ENCODE results near the gene PSME1.
"Not testable (repeated sequence)": the region's sequence is repeated elsewhere in the genome, so short reads cannot be mapped to it uniquely, and the experiment has no call there.

Gene PSME1

GRCh38 chr14:24105609-24106239, 30.3 kb upstream of the PSME1 start:
- not testable (repeated sequence) for DNase-seq (ENCODE audit: low spot score)

GRCh38 chr14:24106672-24107271, 29.2 kb upstream of the PSME1 start:
- no peak for DNase-seq (ENCODE audit: low spot score)

- no peak for DNase-seq (ENCODE audit: low spot score)
These were observed 27.6 kb upstream of the PSME1 start for GRCh38 chr14:24108336-24108874.

GRCh38 chr14:24110060-24110459, 25.9 kb upstream of the PSME1 start:
- no peak for DNase-seq (ENCODE audit: low spot score)

- no peak for DNase-seq (ENCODE audit: low spot score)
These were observed 25.5 kb upstream of the PSME1 start for GRCh38 chr14:24110523-24110922.

- no peak for DNase-seq (ENCODE audit: low spot score)
These were observed 22.6 kb upstream of the PSME1 start for GRCh38 chr14:24113379-24113800.

GRCh38 chr14:24113801-24114531, 22.0 kb upstream of the PSME1 start:
- peak; percentile 83 for DNase-seq (ENCODE audit: low spot score)

- peak; percentile 99 for DNase-seq (ENCODE audit: low spot score)
These were observed 21.2 kb upstream of the PSME1 start, which contains the start of the genes DCAF11 and NRL for GRCh38 chr14:24114532-24115421. TSS of gene DCAF11 (plus strand) at chr14:24114777. CDS start at chr14:24115595, 818 bp downstream. TSS of gene NRL (minus strand) at chr14:24114949. CDS start at chr14:24082848, 32,101 bp downstream.

GRCh38 chr14:24115422-24116127, 20.4 kb upstream of the PSME1 start:
- DNase-seq (ENCODE audit: low spot score), result no peak

- DNase-seq (ENCODE audit: low spot score), result no peak
These were observed 19.7 kb upstream of the PSME1 start for GRCh38 chr14:24116128-24116814.

GRCh38 chr14:24117179-24117578, 18.8 kb upstream of the PSME1 start:
- DNase-seq (ENCODE audit: low spot score), result no peak

- DNase-seq (ENCODE audit: low spot score), result no peak
These were observed 16.3 kb upstream of the PSME1 start for GRCh38 chr14:24119691-24120090.

- DNase-seq (ENCODE audit: low spot score), result no peak
These were observed 14.8 kb upstream of the PSME1 start for GRCh38 chr14:24121210-24121609.

GRCh38 chr14:24122416-24122815, 13.6 kb upstream of the PSME1 start:
- no peak for DNase-seq (ENCODE audit: low spot score)

- no peak for DNase-seq (ENCODE audit: low spot score)
These were observed 13.1 kb upstream of the PSME1 start for GRCh38 chr14:24122898-24123297.

- DNase-seq (ENCODE audit: low spot score), result no peak
These were observed 12.3 kb upstream of the PSME1 start for GRCh38 chr14:24123424-24124417.

- no peak for DNase-seq (ENCODE audit: low spot score)
These were observed 9.1 kb upstream of the PSME1 start for GRCh38 chr14:24126939-24127338.

- no peak for DNase-seq (ENCODE audit: low spot score)
These were observed 8.3 kb upstream of the PSME1 start for GRCh38 chr14:24127673-24128072.

GRCh38 chr14:24129410-24129998, 6.5 kb upstream of the PSME1 start:
- DNase-seq (ENCODE audit: low spot score), result no peak
